Measurements from ENCODE around the gene APOL6.
"Not testable (repeated sequence)": the region's sequence is repeated elsewhere in the genome, so short reads cannot be mapped to it uniquely, and the experiment has no call there.

APOL6 gene

DNA sequence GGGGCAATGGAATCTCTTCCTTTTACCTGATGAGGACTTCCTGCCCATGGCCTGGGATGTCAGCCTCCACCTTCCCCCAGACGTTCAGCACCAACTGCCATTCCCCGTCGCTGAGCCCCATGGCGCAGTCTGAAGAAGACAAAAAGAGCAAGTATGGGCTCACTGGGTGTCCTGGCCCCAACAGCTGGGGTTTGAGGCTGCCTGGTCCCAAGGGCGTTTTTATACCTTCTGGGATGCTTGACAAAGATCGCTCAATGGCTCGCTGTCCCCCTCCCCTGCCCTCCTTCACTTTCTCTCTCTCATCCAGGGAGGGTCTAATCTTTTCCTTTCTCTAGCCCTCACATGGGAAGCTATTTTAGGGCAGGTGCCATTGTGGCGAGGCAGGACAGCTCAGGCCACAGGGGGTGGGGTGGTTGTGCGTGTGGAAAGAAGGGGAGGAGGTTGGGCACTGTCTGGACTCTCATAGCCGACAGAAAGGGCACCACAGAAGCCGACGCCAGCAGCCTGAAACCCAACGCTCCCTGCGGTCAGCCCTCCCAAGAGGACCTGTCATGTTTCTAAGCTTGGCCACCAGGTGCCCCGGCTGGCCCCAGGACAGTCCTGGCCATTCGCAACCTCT, 31.0 kb upstream of the APOL6 start, which contains the start of gene MB:
MB (minus strand) TSS at position 193 of the 619 bp plus-strand sequence; CDS start at position 121, 72 bp downstream.
- DNase-seq, result no peak

- no peak for DNase-seq
These were observed 29.6 kb upstream of the APOL6 start for GRCh38 chr22:35618427-35619223.

- no peak for DNase-seq
These were observed 28.7 kb upstream of the APOL6 start for GRCh38 chr22:35619336-35620094.

DNA sequence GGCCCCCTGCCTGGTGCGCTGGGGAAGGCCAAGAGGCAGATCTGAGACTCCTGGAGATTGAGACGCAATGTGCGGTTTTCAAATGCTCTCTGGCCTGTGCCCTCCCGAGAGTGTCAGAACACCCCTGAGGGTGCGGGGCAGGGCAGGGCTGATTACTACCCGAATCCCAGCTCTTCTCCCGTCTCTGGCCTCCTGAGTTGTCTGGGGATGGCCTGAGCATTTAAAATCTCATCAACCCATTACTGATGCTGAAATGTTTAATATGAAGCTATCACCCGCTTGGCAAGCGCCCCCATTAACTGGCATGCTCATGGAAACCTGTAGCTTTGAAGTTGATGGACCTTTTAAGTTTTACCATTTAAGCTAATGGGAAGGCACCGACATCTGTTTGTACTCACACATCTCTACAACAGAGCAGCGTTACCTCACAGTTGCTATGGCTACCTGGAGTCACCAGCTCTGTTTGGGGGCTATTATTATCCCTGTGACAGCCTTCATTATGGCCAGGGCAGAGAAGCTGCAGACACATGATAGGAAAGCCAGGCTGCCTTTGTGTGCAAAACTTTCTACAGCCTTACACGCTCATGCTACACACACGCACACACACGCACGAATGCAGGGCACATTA, 27.5 kb upstream of the APOL6 start:
- peak in 1 of 56 donors; percentile 5 for DNase-seq

DNA sequence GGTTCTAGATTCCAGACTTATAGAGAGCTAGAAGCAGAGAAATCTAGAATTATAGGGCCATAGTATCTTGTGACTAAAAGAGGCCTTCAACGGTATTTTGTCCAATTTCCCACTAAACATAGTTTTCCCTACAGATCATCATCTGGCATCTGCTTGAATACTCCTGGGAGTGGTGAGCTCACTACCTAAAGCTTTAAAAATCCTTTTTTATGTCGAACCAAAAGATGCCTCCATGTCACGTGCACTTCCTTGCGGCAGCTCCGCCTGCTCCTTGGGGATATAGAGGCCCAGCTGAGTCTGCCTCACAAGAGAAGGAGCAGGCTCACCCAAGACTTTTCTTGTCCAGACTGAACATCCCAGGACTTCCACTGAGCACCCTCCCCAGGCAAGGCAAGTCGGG, 26.8 kb upstream of the APOL6 start:
- DNase-seq, result no peak

GRCh38 chr22:35622191-35622913, 25.9 kb upstream of the APOL6 start:
- peak in 11 of 56 donors; percentile 3 to 38 (median 18) for DNase-seq

GRCh38 chr22:35623885-35624284, 24.4 kb upstream of the APOL6 start:
- DNase-seq, result not testable (repeated sequence)

GRCh38 chr22:35624547-35624946, 23.7 kb upstream of the APOL6 start:
- DNase-seq, result no peak

GRCh38 chr22:35625763-35626432, 22.3 kb upstream of the APOL6 start:
- no peak for DNase-seq

DNA sequence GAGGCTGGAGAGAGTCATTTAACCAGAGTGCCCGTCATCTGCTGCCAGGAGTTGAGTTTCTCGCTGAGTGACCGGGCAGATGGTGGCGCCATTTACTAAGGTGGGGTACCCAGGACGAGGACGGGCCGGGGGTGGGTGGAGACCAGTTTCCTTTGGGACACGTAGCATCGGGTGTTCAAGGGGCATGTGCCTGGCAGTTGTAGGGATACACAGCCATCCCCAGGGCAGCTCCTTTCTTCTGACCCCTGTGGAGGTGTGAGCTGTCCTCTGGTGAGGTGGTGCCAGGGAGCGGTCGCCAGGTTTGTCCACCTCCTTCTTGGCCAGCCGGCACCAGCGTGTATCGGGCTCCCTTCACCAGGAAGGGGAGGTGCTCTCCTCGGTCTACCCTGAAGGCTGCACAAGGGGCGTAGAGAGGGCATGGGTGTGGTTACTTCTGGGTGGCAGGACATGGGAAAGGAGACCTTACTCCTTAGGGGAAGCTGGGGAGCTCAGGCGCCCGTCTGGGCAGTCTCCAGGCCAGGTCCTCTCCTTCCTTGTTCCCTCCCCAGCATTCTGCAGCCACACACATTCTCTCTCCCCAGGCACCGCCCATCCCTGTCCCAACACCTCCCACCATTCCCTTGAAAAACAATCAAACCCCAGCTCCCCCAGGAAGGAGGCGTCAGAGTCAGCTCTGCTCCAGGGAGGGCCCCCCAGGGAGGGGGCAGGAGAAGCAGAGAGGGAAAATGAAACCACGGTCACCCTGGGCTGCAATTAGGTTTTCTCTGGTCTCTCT, 20.8 kb upstream of the APOL6 start:
- DNase-seq, result peak in 28 of 56 donors; percentile 4 to 70 (median 19)

GRCh38 chr22:35628732-35629131, 19.5 kb upstream of the APOL6 start:
- DNase-seq, result no peak

DNA sequence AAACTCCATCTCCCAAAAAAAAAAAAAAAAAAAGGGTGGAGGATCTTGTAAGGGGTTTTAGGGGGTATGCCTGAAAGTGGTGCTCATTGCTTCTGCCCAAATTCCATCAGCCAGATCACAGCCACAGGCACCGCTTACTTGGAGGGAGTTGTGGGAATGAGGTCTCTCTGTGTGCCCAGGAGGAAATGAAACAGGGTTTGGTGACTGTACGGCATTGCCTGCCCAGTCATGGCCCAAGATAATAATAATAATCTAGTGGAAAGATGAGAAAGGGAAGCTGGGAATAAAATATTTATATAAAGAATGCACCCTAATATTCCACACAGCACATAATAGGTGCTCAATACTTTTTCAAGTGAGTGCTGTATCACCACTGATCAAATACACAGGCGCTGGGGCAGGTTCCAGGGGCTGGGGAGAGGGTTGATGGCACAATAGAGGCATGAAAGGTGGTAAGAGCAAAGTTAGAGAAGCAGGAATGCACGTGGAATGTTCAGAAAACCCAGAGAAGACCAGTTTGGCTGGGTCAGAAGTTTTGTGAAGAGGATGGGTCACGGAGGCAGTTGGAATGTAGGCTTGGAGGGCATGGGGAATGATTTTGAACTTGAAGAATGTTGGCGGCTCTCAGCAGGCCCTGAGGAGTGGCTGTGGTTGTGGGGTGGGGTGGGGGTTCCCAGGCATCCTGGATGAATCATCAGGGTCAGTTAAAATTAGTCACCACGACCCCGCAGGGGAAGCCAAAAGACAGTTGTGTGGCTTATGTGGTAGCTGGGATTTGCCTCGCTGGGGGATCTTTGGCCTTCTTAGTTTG, 18.6 kb upstream of the APOL6 start:
- peak in 1 of 56 donors; percentile 15 for DNase-seq

- DNase-seq, result no peak
These were observed 17.9 kb upstream of the APOL6 start for GRCh38 chr22:35630387-35630793.

DNA sequence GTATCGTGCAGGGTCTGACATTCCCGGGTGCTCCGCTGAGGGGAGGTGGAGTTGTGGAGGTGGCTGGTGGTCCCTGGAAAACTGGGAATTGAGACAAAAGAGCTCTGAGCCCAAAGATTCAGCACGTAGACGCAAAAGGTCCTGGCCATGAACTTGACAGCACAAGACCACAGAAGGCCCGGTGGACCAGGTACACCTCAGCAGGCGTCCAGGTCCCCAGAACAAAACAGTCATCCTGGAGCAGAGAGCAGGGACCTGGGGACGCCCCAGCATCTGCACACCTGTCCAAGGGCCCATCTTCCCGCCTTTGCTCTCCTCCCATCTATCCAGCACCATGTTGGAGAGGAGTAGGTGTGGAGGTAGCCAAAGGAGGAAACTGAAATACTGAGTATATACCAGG, 17.4 kb upstream of the APOL6 start:
- no peak for DNase-seq

DNA sequence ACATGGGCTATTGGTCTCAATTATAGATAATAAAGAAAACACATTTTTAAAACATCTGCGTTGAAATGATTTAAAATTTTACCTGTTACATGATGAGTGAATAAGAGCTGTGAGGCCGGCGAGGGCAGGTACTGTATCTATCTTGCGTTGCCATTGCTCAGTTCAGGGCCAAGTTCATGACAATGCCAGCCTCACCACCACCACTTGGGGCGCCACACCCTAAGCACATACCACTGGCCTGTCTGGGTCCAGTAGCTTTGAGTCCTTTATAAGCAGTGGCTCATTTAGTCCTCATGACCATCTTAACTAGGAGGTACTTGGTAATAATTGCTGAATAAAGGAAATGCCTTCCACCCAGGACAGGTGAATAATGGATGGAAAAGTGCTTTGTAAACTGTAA, 16.6 kb upstream of the APOL6 start:
- peak in 2 of 56 donors; percentile 15 to 20 for DNase-seq

DNA sequence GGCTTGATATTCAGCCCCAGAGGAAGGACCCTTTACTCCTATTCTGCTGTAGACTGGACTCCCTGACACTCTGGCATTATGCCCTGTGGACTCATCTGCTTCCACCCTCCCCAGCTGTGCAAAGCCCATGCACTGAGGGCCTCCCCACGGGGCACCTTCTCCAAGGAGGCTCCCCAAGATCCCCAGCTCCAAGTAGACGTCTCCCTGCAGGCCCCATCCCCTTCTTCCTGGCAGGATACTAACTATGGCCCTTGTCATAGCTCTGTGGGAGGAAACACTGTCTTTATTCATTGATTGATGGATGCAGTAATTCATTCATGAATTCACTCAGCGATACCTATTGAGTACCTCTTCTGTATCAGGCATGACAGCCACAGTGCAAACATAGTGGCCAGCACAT, 15.3 kb upstream of the APOL6 start:
- DNase-seq, result no peak

- no peak for DNase-seq
These were observed 14.7 kb upstream of the APOL6 start for GRCh38 chr22:35633520-35633919.

- no peak for DNase-seq
These were observed 14.2 kb upstream of the APOL6 start for GRCh38 chr22:35634015-35634414.

Data from nucleus accumbens (tissue), 56 donors.